CD4-positive, alpha-beta memory T cell (primary cell): Measurements from ENCODE around the gene TLR5. TPM values are rescaled to one million over a fixed set of nuclear protein-coding genes. Genes with fewer than 3 reads are reported as not detected.

Experiments
- CTCF ChIA-PET: fragments of 350-600 bp; sonication (Branson Sonifier 250); formaldehyde crosslinking; loops from one replicate; lab custom pipeline; 2021; ENCODE audit warnings: inconsistent platforms; ENCODE audit not compliant: partially characterized antibody; lab: Charles Lee
- POLR2A ChIA-PET: fragments of 350-600 bp; sonication (Branson Sonifier 250); formaldehyde crosslinking; loops from one replicate; lab custom pipeline; 2021; ENCODE audit not compliant: partially characterized antibody; lab: Charles Lee
- DNase-seq, 5 donors: peaks; one replicate each; pipeline versions ENCODE4 v3.0.0 to v3.0.0-alpha.2; 2020 to 2022; ENCODE audit warnings: mixed read lengths in 1 of 5
- H3K27ac ChIP-seq: one replicate; pipeline ENCODE4 v1.7.0; 2013; ENCODE audit warnings: low read depth, low read length
- H3K27me3 ChIP-seq: 2 replicates; pipeline ENCODE4 v1.7.0; 2013; ENCODE audit warnings: mild to moderate bottlenecking, low read length, moderate library complexity; ENCODE audit not compliant: insufficient read depth
- H3K36me3 ChIP-seq: 2 replicates; pipeline ENCODE4 v1.7.0; 2013; ENCODE audit warnings: mild to moderate bottlenecking, low read length, moderate library complexity; ENCODE audit not compliant: insufficient read depth
- H3K4me1 ChIP-seq: 2 replicates; pipeline ENCODE4 v1.7.0; 2013; ENCODE audit warnings: mild to moderate bottlenecking, low read length, moderate library complexity; ENCODE audit not compliant: insufficient read depth
- H3K4me3 ChIP-seq, 2 donors: one replicate each; pipeline ENCODE4 v1.7.0; 2013; ENCODE audit warnings: low read length in 2 of 2, mild to moderate bottlenecking in 1 of 2
- H3K9me3 ChIP-seq, 2 donors: one replicate each; pipeline ENCODE4 v1.7.0; 2013; ENCODE audit warnings: low read length in 2 of 2, control low read depth in 1 of 2; ENCODE audit not compliant: control insufficient read depth in 1 of 2
- H3K27ac Mint-ChIP-seq, 7 donors: one replicate each; pipeline ENCODE4 v1.8.0; 2020 to 2021; ENCODE audit warnings: mixed read lengths in 7 of 7, mild to moderate bottlenecking in 6 of 7, inconsistent platforms in 3 of 7, moderate library complexity in 3 of 7
- H3K27me3 Mint-ChIP-seq, 2 donors: one replicate each; pipeline ENCODE4 v1.8.0; 2020 to 2021; ENCODE audit warnings: mixed read lengths in 2 of 2
- H3K36me3 Mint-ChIP-seq, 2 donors: one replicate each; pipeline ENCODE4 v1.8.0; 2020 to 2021; ENCODE audit warnings: mixed read lengths in 2 of 2, inconsistent platforms in 1 of 2, mild to moderate bottlenecking in 1 of 2
- H3K4me1 Mint-ChIP-seq, 4 donors: one replicate each; pipeline ENCODE4 v1.8.0; 2020 to 2021; ENCODE audit warnings: mixed read lengths in 4 of 4, mild to moderate bottlenecking in 1 of 4
- H3K4me3 Mint-ChIP-seq, 8 donors: one replicate each; pipeline ENCODE4 v1.8.0; 2020 to 2021; ENCODE audit warnings: mixed read lengths in 8 of 8, mild to moderate bottlenecking in 7 of 8, moderate library complexity in 6 of 8, inconsistent platforms in 3 of 8
- H3K9me3 Mint-ChIP-seq, 8 donors: one replicate each; pipeline ENCODE4 v1.8.0; 2020 to 2021; ENCODE audit warnings: mixed read lengths in 8 of 8, mild to moderate bottlenecking in 5 of 8, inconsistent platforms in 3 of 8, moderate library complexity in 1 of 8
- intact Hi-C: fragments of 100-400 bp; cut with micrococcal nuclease; formaldehyde crosslinking; loops from one replicate; pipeline ENCODE4 v1.15.1; 2023
- polyA plus RNA-seq, 2 donors: library from polyadenylated mRNA; unstranded; fragments of 300-500 nt; fragmentation: Illumina TruSeq; gene quantifications; one replicate each; pipeline ENCODE4 v1.2.3, GENCODE V29; 2021
- total RNA-seq, 2 experiments: library from RNA; stranded (reverse); gene quantifications; one replicate each; pipeline ENCODE4 v1.2.3, GENCODE V29; 2021

TLR5 gene
- total and polyA plus RNA-seq, 4 experiments from 2014 or later, result 1.4 to 7.1 (median 4.4) TPM

DNA sequence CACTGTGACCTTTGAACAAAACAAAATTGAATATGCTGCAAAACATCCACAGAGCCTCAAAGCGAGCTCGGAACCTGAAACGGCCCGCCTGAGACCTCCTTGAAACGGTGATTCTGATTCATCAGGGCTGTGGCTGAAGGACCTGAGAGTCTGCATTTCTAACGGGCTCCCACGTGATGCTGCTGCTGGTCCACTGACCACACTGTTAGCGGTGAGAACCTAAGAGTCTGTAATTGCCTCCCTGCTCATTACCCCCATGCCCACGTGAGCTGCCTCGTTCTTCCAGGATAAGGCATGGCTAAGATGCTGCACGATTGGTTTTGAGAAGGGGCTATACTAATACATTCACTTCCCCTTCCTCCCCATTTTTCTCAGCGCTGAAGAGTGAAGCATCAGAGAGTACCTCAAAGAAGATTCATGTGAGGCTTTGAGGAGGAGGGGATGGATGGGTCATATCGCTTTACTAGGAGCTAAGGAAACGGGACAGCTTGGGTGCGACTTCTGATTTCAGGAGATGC is 9.7 kb downstream of the TLR5 start:
- no peaks in the 10 kb centered on the region for H3K9me3 Mint-ChIP-seq
- Histone ChIP-seq H3K27ac (no peak overlapping the region), H3K27me3 (peaks cover 4% of the 10 kb centered on the region), H3K9me3 (no peaks in the 10 kb centered on the region), H3K4me1 (peaks cover 10% of the 10 kb centered on the region), H3K4me3 (peak overlapping the region in 1 of 2 donors; percentile 13), H3K36me3 (no peaks in the 10 kb centered on the region)
- peaks cover 9 to 14% of the 10 kb centered on the region in 2 donors for H3K27me3 Mint-ChIP-seq
- POLR2A ChIA-PET, result interaction anchor here (0.7 to 1.6 kb wide), 6 partner anchors 10 to 230 kb away, joined by 3 to 7 read pairs (median 4); partner anchors contain the start of genes SUSD4 and TLR5
- peak overlapping the region in 1 of 7 donors; percentile 70 for H3K27ac Mint-ChIP-seq
- CTCF ChIA-PET, result interaction anchor here (0.7 to 11.6 kb wide), 58 partner anchors 9 to 1037 kb away, joined by 3 to 252 read pairs (median 4); partner anchors contain the start of genes AIDA, BROX, CAPN8 and FAM177B
- H3K36me3 Mint-ChIP-seq, result no peaks in the 10 kb centered on the region
- peak overlapping the region in 7 of 8 donors; percentile 65 to 79 (median 71) for H3K4me3 Mint-ChIP-seq
- DNase-seq, result no peak
- intact Hi-C loops, result loop anchor here (1.0 to 5.0 kb wide), 6 partner anchors 97 to 551 kb away; partner anchors contain the start of gene SUSD4
- peaks cover 8 to 29% (median 13%) of the 10 kb centered on the region in 4 donors for H3K4me1 Mint-ChIP-seq

DNA sequence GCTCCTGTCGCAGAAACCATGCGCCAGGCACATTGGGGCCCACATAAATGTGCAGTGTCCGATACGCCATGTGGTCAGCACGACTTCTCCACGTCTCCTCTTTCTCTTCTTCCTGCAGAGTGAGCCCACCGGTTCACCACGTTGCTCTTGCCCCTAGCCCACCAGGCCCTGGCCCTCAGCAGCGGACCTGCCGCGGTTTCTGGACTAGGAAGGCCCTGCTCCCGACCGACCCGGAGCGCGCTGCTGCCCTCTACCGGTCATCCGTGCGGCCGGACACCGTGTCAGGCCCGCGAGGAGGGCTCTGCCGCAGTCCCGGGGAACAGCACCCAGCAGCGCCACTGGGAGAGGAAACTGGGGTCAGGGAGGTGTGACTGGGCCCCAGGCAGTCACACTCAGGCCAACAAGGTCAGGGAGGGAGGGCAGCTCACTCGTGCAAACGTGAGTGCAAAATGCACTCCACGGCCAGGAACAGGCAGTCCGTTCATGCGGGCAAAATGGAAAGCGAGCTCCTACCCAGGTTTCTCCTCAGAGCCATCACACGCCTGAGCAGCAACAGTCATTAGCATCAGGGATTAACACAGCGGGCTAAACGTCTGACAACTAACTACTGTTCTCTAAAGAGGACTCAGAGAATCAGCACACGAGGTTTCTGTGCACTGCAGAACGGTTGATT is 13.7 kb downstream of the TLR5 start:
- Mint-ChIP-seq H3K4me3 (peak overlapping the region in 7 of 8 donors; percentile 15 to 70 (median 60)), H3K36me3 (no peaks in the 10 kb centered on the region), H3K27ac (no peak overlapping the region), H3K27me3 (peaks cover 7 to 12% of the 10 kb centered on the region in 2 donors), H3K4me1 (peaks cover 8 to 29% (median 13%) of the 10 kb centered on the region in 4 donors), H3K9me3 (no peaks in the 10 kb centered on the region)
- Histone ChIP-seq H3K27me3 (peaks cover 4% of the 10 kb centered on the region), H3K9me3 (no peaks in the 10 kb centered on the region), H3K36me3 (no peaks in the 10 kb centered on the region), H3K4me3 (no peak overlapping the region), H3K4me1 (peaks cover 10% of the 10 kb centered on the region), H3K27ac (no peak overlapping the region)
- peak in 4 of 5 donors; percentile 42 to 56 (median 49) for DNase-seq
- intact Hi-C loops, result no loop called here
- ChIA-PET CTCF (interaction anchor here (0.8 to 11.6 kb wide), 12 partner anchors 8 to 554 kb away, joined by 3 to 252 read pairs (median 4); partner anchors contain the start of gene TLR5), POLR2A (no interaction called here)

DNA sequence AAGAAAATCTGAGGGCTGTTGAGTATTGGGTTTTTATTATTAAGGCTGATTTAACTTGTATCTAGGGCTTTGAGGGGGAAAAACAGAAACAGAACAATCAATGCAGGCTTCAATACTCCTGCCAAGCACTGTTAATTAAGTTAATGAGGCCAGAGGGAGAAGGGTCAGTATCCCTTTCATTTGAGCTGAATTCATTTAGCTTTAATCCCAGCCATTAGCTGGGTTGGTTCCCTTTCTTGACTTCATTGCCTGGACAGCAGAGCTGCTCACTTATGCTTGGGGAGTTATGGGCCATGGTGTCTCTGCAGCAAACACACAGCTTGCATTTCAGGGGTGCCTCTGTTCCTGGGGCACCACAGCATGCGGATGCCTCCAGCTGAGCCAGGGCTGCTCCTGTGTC is 16.3 kb downstream of the TLR5 start:
- Histone ChIP-seq H3K27ac (no peak overlapping the region), H3K4me3 (no peak overlapping the region), H3K9me3 (no peaks in the 10 kb centered on the region), H3K36me3 (no peaks in the 10 kb centered on the region), H3K4me1 (peaks cover 5% of the 10 kb centered on the region), H3K27me3 (no peaks in the 10 kb centered on the region)
- peaks cover 5 to 7% of the 10 kb centered on the region in 2 donors for H3K27me3 Mint-ChIP-seq
- no peak overlapping the region for H3K4me3 Mint-ChIP-seq
- H3K4me1 Mint-ChIP-seq, result peaks cover 13 to 31% (median 14%) of the 10 kb centered on the region in 4 donors
- intact Hi-C loops, result no loop called here
- H3K9me3 Mint-ChIP-seq, result no peaks in the 10 kb centered on the region
- H3K36me3 Mint-ChIP-seq, result no peaks in the 10 kb centered on the region
- ChIA-PET CTCF (interaction anchor here (2.1 to 11.6 kb wide), 3 partner anchors 8 to 21 kb away, joined by 4 to 252 read pairs (median 131); partner anchors contain the start of gene TLR5), POLR2A (no interaction called here)
- no peak overlapping the region for H3K27ac Mint-ChIP-seq
- DNase-seq, result no peak

GRCh38 chr1:223125766-223126165 is 17.3 kb downstream of the TLR5 start:
- DNase-seq, result no peak
- Histone ChIP-seq H3K36me3 (no peaks in the 10 kb centered on the region), H3K27me3 (no peaks in the 10 kb centered on the region), H3K9me3 (no peaks in the 10 kb centered on the region), H3K4me3 (no peak overlapping the region), H3K27ac (no peak overlapping the region), H3K4me1 (peaks cover 5% of the 10 kb centered on the region)
- ChIA-PET CTCF (interaction anchor here (0.8 to 8.2 kb wide), 4 partner anchors 9 to 660 kb away, joined by 3 to 131 read pairs (median 4); no protein-coding TSS in a partner anchor), POLR2A (no interaction called here)
- Mint-ChIP-seq H3K4me1 (peaks cover 12 to 28% (median 14%) of the 10 kb centered on the region in 4 donors), H3K27ac (no peak overlapping the region), H3K36me3 (no peaks in the 10 kb centered on the region), H3K4me3 (no peak overlapping the region), H3K27me3 (peaks cover 3 to 5% of the 10 kb centered on the region in 2 donors), H3K9me3 (no peaks in the 10 kb centered on the region)
- intact Hi-C loops, result no loop called here

DNA sequence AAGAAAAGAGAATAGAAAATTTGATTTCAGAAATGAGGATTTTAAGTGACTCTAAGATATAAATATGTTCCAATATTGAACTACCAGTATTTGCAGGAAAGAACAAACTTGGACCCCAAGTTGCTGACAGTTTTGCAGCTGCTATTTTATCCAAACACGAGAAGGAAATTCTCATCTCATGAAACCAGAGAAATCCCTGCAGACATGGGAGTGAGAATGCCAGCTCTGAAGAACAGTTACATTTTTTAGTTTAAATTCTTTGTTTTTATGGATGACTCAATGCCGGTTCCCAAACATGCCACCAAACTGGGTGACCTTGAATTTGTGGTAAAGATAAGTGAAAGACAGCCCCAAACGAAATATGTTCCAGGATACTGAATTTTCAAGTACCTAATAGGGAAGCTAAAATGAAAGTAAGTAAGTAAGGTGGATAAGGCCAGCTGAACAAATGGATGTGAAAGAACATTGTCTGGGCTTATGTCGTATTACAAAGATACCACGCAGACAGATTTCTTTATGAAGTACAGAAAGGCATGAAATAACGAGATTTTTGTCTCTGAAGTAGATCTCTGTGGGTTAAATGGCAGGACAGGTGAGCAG is 19.9 kb downstream of the TLR5 start:
- CTCF ChIA-PET, result interaction anchor here (0.6 to 8.2 kb wide), 26 partner anchors 10 to 1341 kb away, joined by 3 to 131 read pairs (median 4); partner anchors contain the start of genes SUSD4 and TLR5
- peaks cover 6 to 8% (median 7%) of the 10 kb centered on the region in 4 donors for H3K4me1 Mint-ChIP-seq
- H3K27me3 Mint-ChIP-seq, result no peaks in the 10 kb centered on the region
- POLR2A ChIA-PET, result no interaction called here
- no peak for DNase-seq
- Histone ChIP-seq H3K9me3 (no peaks in the 10 kb centered on the region), H3K27ac (no peak overlapping the region), H3K27me3 (no peaks in the 10 kb centered on the region), H3K4me3 (peak overlapping the region in 1 of 2 donors; percentile 2), H3K4me1 (peaks cover 5% of the 10 kb centered on the region), H3K36me3 (no peaks in the 10 kb centered on the region)
- intact Hi-C loops, result loop anchor here (1.0 to 2.0 kb wide), 2 partner anchors 331 to 384 kb away; no protein-coding TSS in a partner anchor
- H3K27ac Mint-ChIP-seq, result peak overlapping the region in 1 of 7 donors; percentile 30
- peak overlapping the region; percentile 63 to 85 (median 77) for H3K4me3 Mint-ChIP-seq
- H3K36me3 Mint-ChIP-seq, result no peaks in the 10 kb centered on the region
- no peaks in the 10 kb centered on the region for H3K9me3 Mint-ChIP-seq

DNA sequence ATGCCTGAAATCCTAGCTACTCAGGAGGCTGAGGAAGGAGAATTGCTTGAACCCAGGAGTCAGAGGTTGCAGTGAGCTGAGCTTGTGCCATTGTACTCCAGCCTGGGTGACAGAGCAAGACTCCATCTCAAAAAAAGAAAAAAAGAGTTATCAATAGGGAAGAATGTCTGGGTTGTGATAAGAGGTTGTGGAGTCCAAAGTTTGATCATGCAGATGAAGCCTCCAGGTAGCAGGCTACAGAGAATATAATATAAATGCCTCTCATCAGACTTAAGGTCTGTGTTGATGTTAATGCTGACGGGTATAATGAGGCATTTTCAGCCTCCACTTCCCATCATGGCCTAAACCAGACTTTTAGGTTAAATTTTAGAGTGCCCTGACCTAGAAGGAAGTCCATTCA is 24.6 kb downstream of the TLR5 start:
- Mint-ChIP-seq H3K9me3 (peaks cover 0 to 3% (median 0%) of the 10 kb centered on the region in 8 donors), H3K36me3 (no peaks in the 10 kb centered on the region), H3K4me3 (no peak overlapping the region), H3K27me3 (no peaks in the 10 kb centered on the region), H3K4me1 (peaks cover 3% of the 10 kb centered on the region in 4 donors), H3K27ac (no peak overlapping the region)
- no peak for DNase-seq
- Histone ChIP-seq H3K36me3 (no peaks in the 10 kb centered on the region), H3K4me3 (no peak overlapping the region), H3K27me3 (no peaks in the 10 kb centered on the region), H3K9me3 (no peaks in the 10 kb centered on the region), H3K27ac (no peak overlapping the region), H3K4me1 (peaks cover 3% of the 10 kb centered on the region)
- POLR2A ChIA-PET, result no interaction called here
- intact Hi-C loops, result no loop called here
- CTCF ChIA-PET, result interaction anchor here (1.0 to 1.5 kb wide), 2 partner anchors 11 to 15 kb away, joined by 3 to 6 read pairs; no protein-coding TSS in a partner anchor
